ENCODE data around the gene ATP5ME. TPM values are rescaled to one million over a fixed set of nuclear protein-coding genes. Genes with fewer than 3 reads are reported as not detected.

ATP5ME gene
- total RNA-seq, 2 donors from 2014 or later = 85.1 to 265 TPM

DNA sequence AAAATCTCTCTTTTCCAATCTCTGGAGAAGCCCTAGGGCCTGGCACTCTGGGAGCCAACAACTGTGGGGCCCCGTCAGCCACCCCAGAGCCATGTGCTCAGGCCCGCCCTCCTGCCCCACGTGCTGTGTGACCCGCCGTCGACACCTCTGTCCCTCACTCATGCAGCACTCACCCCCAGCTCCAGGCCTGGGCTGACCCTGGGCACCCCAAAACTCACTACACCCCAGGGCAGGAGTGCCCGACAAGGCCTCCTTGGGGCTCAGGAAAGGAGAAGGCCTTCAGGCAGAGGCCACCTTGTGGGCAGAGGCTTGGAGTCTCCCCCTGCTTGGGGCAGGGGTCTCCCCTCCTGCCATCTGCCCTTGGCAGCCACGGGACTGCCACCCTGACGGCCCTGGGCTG lies 6.0 kb upstream of the ATP5ME start:
- Histone ChIP-seq H3K4me3 (no peak overlapping the region), H3K27ac (no peak overlapping the region), H3K27me3 (no peaks in the 10 kb centered on the region), H3K9me3 (no peaks in the 10 kb centered on the region), H3K36me3 (no peaks in the 10 kb centered on the region), H3K4me1 (peaks cover 0 to 42% of the 10 kb centered on the region in 2 donors)
- no peak for DNase-seq (ENCODE audit: low spot score)
- TF ChIP-seq, protein P1, sequence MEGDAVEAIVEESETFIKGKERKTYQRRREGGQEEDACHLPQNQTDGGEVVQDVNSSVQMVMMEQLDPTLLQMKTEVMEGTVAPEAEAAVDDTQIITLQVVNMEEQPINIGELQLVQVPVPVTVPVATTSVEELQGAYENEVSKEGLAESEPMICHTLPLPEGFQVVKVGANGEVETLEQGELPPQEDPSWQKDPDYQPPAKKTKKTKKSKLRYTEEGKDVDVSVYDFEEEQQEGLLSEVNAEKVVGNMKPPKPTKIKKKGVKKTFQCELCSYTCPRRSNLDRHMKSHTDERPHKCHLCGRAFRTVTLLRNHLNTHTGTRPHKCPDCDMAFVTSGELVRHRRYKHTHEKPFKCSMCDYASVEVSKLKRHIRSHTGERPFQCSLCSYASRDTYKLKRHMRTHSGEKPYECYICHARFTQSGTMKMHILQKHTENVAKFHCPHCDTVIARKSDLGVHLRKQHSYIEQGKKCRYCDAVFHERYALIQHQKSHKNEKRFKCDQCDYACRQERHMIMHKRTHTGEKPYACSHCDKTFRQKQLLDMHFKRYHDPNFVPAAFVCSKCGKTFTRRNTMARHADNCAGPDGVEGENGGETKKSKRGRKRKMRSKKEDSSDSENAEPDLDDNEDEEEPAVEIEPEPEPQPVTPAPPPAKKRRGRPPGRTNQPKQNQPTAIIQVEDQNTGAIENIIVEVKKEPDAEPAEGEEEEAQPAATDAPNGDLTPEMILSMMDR (IDR thresholded peaks at IDR 0.05) = no peak

DNA sequence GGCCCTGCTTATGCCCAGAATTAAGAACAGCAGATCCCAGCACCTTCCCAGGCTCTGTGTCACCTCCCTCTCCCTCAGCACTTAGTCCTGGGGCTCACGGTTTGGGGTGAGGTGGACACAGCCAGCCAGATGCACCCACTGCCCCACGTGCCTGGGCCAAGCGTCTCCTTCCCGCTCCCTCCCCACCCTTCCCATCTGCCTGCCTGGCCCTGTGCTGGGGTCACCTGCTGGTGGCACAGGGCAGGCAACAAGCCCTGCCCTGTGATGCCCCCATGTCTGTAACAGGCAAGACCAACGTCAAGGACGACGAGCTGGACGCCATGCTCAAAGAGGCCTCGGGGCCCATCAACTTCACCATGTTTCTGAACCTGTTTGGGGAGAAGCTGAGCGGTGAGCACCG lies 5.6 kb upstream of the ATP5ME start:
- Histone ChIP-seq H3K27me3 (no peaks in the 10 kb centered on the region), H3K4me1 (peaks cover 0 to 46% of the 10 kb centered on the region in 2 donors)

DNA sequence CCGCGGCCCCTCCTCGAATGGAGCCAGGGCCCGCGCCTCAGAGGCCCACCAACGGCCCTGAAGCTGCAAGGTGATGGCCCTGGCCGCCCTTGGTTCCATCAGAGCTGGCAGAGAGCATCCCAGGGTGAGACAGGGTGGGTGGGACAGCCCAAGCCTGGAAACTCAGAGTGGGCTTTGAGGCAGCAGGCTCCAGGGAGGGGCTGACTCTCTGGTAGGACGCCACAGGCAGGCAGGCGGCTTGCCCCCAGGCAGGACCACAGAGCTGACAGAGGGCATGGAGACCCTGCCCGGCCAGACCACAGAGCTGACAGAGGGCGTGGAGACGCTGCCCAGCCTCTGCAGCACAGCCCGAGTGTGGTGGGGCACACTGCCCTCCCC lies 5.0 kb upstream of the ATP5ME start:
- peaks cover 0 to 43% of the 10 kb centered on the region in 2 donors for H3K4me1 ChIP-seq
- no peak for DNase-seq (ENCODE audit: low spot score)
- TF ChIP-seq, protein P1 (IDR thresholded peaks at IDR 0.05) = no peak
- no peaks in the 10 kb centered on the region for H3K36me3 ChIP-seq
- H3K4me3 ChIP-seq = no peak overlapping the region
- no peak overlapping the region for H3K27ac ChIP-seq
- no peaks in the 10 kb centered on the region for H3K9me3 ChIP-seq
- no peaks in the 10 kb centered on the region for H3K27me3 ChIP-seq

More for the DNA sequence above, 5.6 kb upstream of the ATP5ME start:
- no peak for DNase-seq (ENCODE audit: low spot score)
- no peaks in the 10 kb centered on the region for H3K9me3 ChIP-seq
- no peaks in the 10 kb centered on the region for H3K36me3 ChIP-seq
- no peak overlapping the region for H3K27ac ChIP-seq
- no peak overlapping the region for H3K4me3 ChIP-seq
- TF ChIP-seq, protein P1 (IDR thresholded peaks at IDR 0.05) = no peak

DNA sequence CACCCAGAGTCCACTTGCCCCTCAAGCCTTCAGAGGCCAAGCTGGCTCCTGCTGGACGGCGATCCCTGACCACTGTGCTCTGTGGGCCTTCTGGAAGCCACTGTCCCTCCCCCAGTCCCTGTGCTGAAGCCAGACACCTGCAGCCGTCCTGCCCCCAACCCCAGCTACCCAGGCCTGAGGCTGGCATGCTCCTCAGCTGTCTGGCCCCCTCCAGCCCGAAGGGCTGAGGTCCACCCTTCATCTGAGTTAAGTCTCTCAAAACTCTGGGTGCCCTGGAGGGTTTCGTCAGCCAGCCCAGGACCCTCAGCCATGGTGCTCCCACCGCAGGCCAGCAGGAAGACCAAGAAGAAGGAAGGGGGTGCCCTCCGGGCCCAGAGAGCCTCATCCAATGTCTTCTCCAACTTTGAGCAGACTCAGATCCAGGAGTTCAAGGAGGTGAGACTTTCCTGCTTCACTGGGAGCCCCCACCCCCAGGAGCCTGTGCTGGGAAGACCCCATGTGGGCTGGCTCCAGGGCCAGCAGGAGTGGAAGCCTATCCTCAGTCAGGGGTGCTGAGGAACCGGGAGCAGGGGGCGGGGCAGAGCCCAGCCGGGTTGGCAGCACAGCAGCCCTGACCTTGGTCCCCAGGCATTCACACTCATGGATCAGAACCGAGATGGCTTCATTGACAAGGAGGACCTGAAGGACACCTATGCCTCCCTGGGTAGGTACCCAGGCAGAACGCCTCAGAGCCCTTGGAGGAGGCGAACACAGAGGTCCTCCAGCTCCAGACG lies 4.4 kb upstream of the ATP5ME start:
- H3K36me3 ChIP-seq = no peaks in the 10 kb centered on the region
- DNase-seq (ENCODE audit: low spot score) = no peak
- H3K27me3 ChIP-seq = no peaks in the 10 kb centered on the region
- no peaks in the 10 kb centered on the region for H3K9me3 ChIP-seq
- no peak overlapping the region for H3K4me3 ChIP-seq
- H3K4me1 ChIP-seq = peaks cover 0 to 40% of the 10 kb centered on the region in 2 donors
- H3K27ac ChIP-seq = no peak overlapping the region
- TF ChIP-seq, protein P1 (IDR thresholded peaks at IDR 0.05) = no peak

DNA sequence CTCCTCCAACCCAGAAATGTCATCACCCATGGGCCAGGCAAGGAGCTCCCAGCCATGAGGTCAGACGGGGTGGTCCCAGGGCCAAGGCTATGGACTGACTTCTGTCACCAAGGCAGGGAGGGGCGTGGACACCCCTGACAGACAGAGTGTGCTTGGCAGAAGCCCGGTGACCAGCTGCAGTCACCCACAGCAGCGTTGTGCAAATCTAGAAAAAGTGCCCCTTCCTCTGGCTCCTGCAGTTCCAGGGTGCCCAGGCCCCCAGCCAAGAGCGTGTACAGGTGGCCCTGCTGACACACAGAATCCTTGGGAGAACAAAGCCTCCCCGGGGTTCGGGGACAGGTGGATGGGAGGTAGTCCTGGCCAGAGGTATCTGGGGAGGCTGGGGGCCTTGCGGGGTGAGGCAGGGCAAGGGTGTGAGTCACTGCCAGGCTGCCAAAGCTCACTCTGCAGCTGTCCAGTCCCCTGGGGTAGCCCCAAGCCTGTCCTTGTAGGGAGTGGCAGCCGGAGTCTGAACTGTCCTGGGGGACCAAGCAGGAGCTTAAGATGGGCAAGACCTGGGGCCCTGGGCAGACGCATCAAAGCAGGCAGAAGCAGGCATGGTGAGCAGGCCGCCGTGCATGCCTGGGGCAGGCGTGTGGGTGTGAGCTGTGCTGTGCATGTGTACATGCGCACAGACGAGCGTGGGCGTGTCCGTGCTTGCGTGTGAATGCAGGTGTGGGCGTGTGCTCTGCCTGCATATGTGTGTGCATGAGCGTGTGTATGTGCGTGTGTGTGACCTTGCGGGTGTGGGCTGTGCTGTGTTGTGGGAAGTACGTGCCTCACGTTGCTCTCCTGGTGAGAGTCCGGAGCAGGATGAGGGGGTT lies 3.6 kb upstream of the ATP5ME start:
- TF ChIP-seq, protein P1 (IDR thresholded peaks at IDR 0.05) = no peak
- peaks cover 3% of the 10 kb centered on the region for H3K36me3 ChIP-seq
- H3K27me3 ChIP-seq = no peaks in the 10 kb centered on the region
- no peak overlapping the region for H3K4me3 ChIP-seq
- no peaks in the 10 kb centered on the region for H3K9me3 ChIP-seq
- no peak for DNase-seq (ENCODE audit: low spot score)
- H3K4me1 ChIP-seq = peaks cover 0 to 41% of the 10 kb centered on the region in 2 donors
- no peak overlapping the region for H3K27ac ChIP-seq
